GM12875 (cell line): ENCODE data around the gene SCT.

Experiments used
- H3K4me3 ChIP-seq: one replicate; pipeline ENCODE4 v1.5.1; 2011; ENCODE audit warnings: low read depth, low read length, control low read depth
- CTCF ChIP-seq: IDR thresholded peaks from 2 replicates; pipeline ENCODE4 v1.5.1; 2011; ENCODE audit warnings: low read depth, mild to moderate bottlenecking, control low read depth, inconsistent platforms, low read length, moderate library complexity, borderline replicate concordance; ENCODE audit not compliant: insufficient read depth

SCT gene

GRCh38 chr11:587978-588380, 39.0 kb downstream of the SCT start:
- TF ChIP-seq CTCF = no peak
- H3K4me3 ChIP-seq = no peak overlapping the region

GRCh38 chr11:587546-587945, 39.4 kb downstream of the SCT start:
- no peak overlapping the region for H3K4me3 ChIP-seq
- no peak for TF ChIP-seq CTCF

GRCh38 chr11:586376-587316, 40.3 kb downstream of the SCT start:
- no peak for TF ChIP-seq CTCF
- no peak overlapping the region for H3K4me3 ChIP-seq

GRCh38 chr11:584287-584686, 42.7 kb downstream of the SCT start:
- TF ChIP-seq CTCF = no peak
- H3K4me3 ChIP-seq = no peak overlapping the region

GRCh38 chr11:581752-582151, 45.2 kb downstream of the SCT start:
- TF ChIP-seq CTCF = no peak

GRCh38 chr11:581342-581741, 45.6 kb downstream of the SCT start:
- TF ChIP-seq CTCF = no peak

More at GRCh38 chr11:581752-582151, 45.2 kb downstream of the SCT start:
- H3K4me3 ChIP-seq = no peak overlapping the region

GRCh38 chr11:579830-580601, 47.0 kb downstream of the SCT start:
- H3K4me3 ChIP-seq = no peak overlapping the region
- TF ChIP-seq CTCF = no peak

More at GRCh38 chr11:581342-581741, 45.6 kb downstream of the SCT start:
- no peak overlapping the region for H3K4me3 ChIP-seq
